ENCODE data around the gene RPGRIP1. TPM values are rescaled to one million over a fixed set of nuclear protein-coding genes. Genes with fewer than 3 reads are reported as not detected.
A peak's percentile ranks its signal among the peaks of the same experiment; 100 is the strongest.

Gene RPGRIP1
- total and polyA plus RNA-seq, 2 donors (not counting 1 experiment from before 2014, with no cell fraction given), result 0.22 to 0.86 TPM

DNA sequence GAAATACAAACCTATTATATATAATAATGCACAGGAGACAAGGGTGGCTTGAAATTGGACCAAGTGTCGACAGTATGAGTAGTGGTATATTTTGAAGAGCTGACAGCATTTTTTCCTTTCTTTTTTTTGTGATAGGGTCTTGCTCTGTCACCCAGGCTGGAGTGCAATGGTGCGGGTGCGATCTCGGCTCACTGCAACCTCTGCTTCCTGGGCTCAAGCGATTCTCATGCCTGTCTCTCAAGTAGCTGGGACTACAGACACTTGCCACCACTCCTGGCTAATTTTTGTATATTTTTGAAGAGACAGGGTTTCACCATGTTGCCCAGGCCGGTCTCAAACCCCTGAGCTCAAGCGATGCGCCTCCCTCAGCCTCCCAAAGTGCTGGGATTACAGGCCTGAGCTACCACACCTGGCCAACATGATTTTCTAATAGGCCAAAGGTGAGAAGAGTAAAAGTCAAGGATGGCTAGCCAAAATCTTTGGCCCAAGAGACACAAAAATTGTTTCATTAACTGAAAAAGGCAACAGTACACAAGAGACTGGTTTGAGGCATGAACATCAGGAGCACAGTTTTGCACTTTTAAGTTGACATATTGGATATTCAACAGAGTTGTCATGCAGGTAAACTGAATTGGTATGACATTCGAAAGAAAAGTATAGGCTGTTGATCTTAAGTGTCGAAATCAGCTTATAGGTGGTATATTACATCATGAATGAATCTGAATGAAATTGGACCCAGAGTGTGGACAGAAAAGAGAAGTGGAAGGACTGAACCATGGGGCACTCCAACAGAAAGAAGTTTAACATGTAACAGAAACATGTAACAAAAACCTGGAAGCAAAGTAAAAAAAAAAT is 23.1 kb upstream of the RPGRIP1 start:
- Histone ChIP-seq H3K4me3 (ENCODE audit: control extremely low read depth in 1 of 5, extremely low read depth in 1 of 5, insufficient read depth in 1 of 5, low read depth in 2 of 5, low read length in 4 of 5) (no peak overlapping the region), H3K9ac (ENCODE audit: low read length) (peak overlapping the region; percentile 21), H3K27me3 (replicated peaks in 1 of 4; ENCODE audit: control extremely low read depth in 1 of 4, control insufficient read depth in 3 of 4, insufficient read depth in 4 of 4, low read length in 3 of 4) (no peaks in the 10 kb centered on the region), H3K4me2 (replicated peaks; ENCODE audit: low read depth, low read length, poor library complexity, severe bottlenecking) (peak overlapping the region; percentile 23), H3K36me3 (replicated peaks in 1 of 2; ENCODE audit: control extremely low read depth in 1 of 2, control insufficient read depth in 1 of 2, extremely low read depth in 1 of 2, insufficient read depth in 2 of 2, low read length in 1 of 2) (peaks cover 9 to 73% of the 10 kb centered on the region in 2 experiments), H3K27ac (ENCODE audit: low read length in 2 of 2) (peak overlapping the region in 1 of 2 donors; percentile 24), H2AFZ (ENCODE audit: insufficient read depth, low read depth, low read length, poor library complexity, severe bottlenecking) (no peak overlapping the region), H3K79me2 (ENCODE audit: control insufficient read depth, insufficient read depth, low read length) (peaks cover 97% of the 10 kb centered on the region), H3K9me3 (ENCODE audit: control extremely low read depth in 1 of 3, control insufficient read depth in 2 of 3, insufficient read depth in 1 of 3, low read length in 2 of 3) (no peaks in the 10 kb centered on the region), H3K4me1 (ENCODE audit: control insufficient read depth in 2 of 2, insufficient read depth in 2 of 2, low read length in 2 of 2) (peaks cover 18 to 29% of the 10 kb centered on the region in 2 donors), H4K20me1 (ENCODE audit: control insufficient read depth, insufficient read depth, low read length, poor library complexity, severe bottlenecking) (peaks cover 76% of the 10 kb centered on the region)
- intact Hi-C loops (cut with micrococcal nuclease), result no loop called here
- Mint-ChIP-seq H3K27me3 (no peaks in the 10 kb centered on the region), H3K4me3 (peak overlapping the region; percentile 51), H3K4me1 (peaks cover 56% of the 10 kb centered on the region), H3K9me3 (ENCODE audit: insufficient read depth) (no peaks in the 10 kb centered on the region), H3K27ac (peak overlapping the region; percentile 62)
- CTCF ChIA-PET, result interaction anchor here (0.7 to 1.6 kb wide), 2 partner anchors 24 to 102 kb away, joined by 4 to 6 read pairs; no protein-coding TSS in a partner anchor
- DNase-seq (no peak), ATAC-seq (ENCODE audit: low read depth) (no peak)
- TF ChIP-seq EZH2 (IDR thresholded peaks at IDR 0.05; ENCODE audit: borderline replicate concordance, insufficient read depth, low read depth, low read length, poor library complexity, severe bottlenecking), result no peak
- TF ChIP-seq, protein P1, sequence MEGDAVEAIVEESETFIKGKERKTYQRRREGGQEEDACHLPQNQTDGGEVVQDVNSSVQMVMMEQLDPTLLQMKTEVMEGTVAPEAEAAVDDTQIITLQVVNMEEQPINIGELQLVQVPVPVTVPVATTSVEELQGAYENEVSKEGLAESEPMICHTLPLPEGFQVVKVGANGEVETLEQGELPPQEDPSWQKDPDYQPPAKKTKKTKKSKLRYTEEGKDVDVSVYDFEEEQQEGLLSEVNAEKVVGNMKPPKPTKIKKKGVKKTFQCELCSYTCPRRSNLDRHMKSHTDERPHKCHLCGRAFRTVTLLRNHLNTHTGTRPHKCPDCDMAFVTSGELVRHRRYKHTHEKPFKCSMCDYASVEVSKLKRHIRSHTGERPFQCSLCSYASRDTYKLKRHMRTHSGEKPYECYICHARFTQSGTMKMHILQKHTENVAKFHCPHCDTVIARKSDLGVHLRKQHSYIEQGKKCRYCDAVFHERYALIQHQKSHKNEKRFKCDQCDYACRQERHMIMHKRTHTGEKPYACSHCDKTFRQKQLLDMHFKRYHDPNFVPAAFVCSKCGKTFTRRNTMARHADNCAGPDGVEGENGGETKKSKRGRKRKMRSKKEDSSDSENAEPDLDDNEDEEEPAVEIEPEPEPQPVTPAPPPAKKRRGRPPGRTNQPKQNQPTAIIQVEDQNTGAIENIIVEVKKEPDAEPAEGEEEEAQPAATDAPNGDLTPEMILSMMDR (IDR thresholded peaks at IDR 0.05), result no peak
- POLR2A ChIA-PET, result no interaction called here
- 95% methylated on average over 9 of the region's 10 CpGs for WGBS (ENCODE audit: insufficient coverage)

DNA sequence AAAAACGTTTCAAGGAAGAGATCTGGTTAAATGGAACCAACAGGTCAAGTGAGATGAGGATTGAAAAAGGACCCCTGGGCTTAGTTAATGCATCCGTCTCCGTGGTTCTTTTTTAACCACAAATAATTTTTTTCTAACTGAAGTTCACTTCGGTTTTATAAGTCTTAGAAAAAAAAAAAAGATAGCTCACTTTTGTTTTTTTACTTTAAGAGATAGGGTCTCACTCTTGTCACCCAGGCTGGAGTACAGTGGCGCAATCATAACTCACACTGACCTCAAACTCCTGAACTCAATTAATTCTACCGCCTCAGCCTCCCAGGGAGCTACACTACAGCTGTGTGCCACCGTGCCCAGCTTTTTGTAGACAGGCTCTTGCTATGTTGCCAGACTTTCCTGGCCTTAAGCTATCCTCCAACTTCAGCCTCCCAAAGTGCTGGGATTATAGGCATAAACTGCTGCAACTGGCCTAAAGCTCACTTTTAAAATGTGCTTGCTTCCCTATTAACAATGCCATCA is 22.4 kb upstream of the RPGRIP1 start:
- Histone ChIP-seq H3K4me1 (ENCODE audit: control insufficient read depth in 2 of 2, insufficient read depth in 2 of 2, low read length in 2 of 2) (peaks cover 25 to 32% of the 10 kb centered on the region in 2 donors), H3K4me3 (ENCODE audit: control extremely low read depth in 1 of 5, extremely low read depth in 1 of 5, insufficient read depth in 1 of 5, low read depth in 2 of 5, low read length in 4 of 5) (no peak overlapping the region), H3K9ac (ENCODE audit: low read length) (peak overlapping the region; percentile 21), H3K4me2 (replicated peaks; ENCODE audit: low read depth, low read length, poor library complexity, severe bottlenecking) (peak overlapping the region; percentile 37), H2AFZ (ENCODE audit: insufficient read depth, low read depth, low read length, poor library complexity, severe bottlenecking) (no peak overlapping the region), H3K27me3 (replicated peaks in 1 of 4; ENCODE audit: control extremely low read depth in 1 of 4, control insufficient read depth in 3 of 4, insufficient read depth in 4 of 4, low read length in 3 of 4) (no peaks in the 10 kb centered on the region), H4K20me1 (ENCODE audit: control insufficient read depth, insufficient read depth, low read length, poor library complexity, severe bottlenecking) (peaks cover 76% of the 10 kb centered on the region), H3K36me3 (replicated peaks in 1 of 2; ENCODE audit: control extremely low read depth in 1 of 2, control insufficient read depth in 1 of 2, extremely low read depth in 1 of 2, insufficient read depth in 2 of 2, low read length in 1 of 2) (peaks cover 10 to 73% of the 10 kb centered on the region in 2 experiments), H3K27ac (ENCODE audit: low read length in 2 of 2) (peak overlapping the region in 1 of 2 donors; percentile 44), H3K79me2 (ENCODE audit: control insufficient read depth, insufficient read depth, low read length) (peaks cover 97% of the 10 kb centered on the region), H3K9me3 (ENCODE audit: control extremely low read depth in 1 of 3, control insufficient read depth in 2 of 3, insufficient read depth in 1 of 3, low read length in 2 of 3) (no peaks in the 10 kb centered on the region)
- Mint-ChIP-seq H3K27me3 (no peaks in the 10 kb centered on the region), H3K9me3 (ENCODE audit: insufficient read depth) (no peaks in the 10 kb centered on the region), H3K4me1 (peaks cover 60% of the 10 kb centered on the region), H3K27ac (peak overlapping the region; percentile 62), H3K4me3 (peak overlapping the region; percentile 51)
- intact Hi-C loops (cut with micrococcal nuclease), result no loop called here
- WGBS (ENCODE audit: insufficient coverage), result 57% methylated on average over 3 of the region's 7 CpGs
- no peak for DNase-seq
- ChIA-PET POLR2A (no interaction called here), CTCF (no interaction called here)
- ATAC-seq (ENCODE audit: low read depth), result no peak
- TF ChIP-seq EZH2 (IDR thresholded peaks at IDR 0.05; ENCODE audit: borderline replicate concordance, insufficient read depth, low read depth, low read length, poor library complexity, severe bottlenecking), result no peak
